ENCODE results near the gene PA2G4.

GRCh38 chr12:56061982-56062381 lies 42.4 kb upstream of the PA2G4 start:
- no peak for TF ChIP-seq CTCF (IDR thresholded peaks at IDR 0.05)
- no peak for TF ChIP-seq ZFX (IDR thresholded peaks at IDR 0.05; ENCODE audit: borderline replicate concordance)
